Bronchial epithelial cell (primary cell): ENCODE data around the gene ELAVL4. TPM values are rescaled to one million over a fixed set of nuclear protein-coding genes. Genes with fewer than 3 reads are reported as not detected.

Experiments
- DNase-seq: peaks from one replicate; pipeline ENCODE4 v3.0.0-alpha.2; 2010; ENCODE audit warnings: low read depth
- FAIRE-seq: peaks from 2 replicates; lab custom pipeline; 2011; peaks lifted over from hg19 to GRCh38; lab: Jason Lieb, UNC
- H3K27me3 ChIP-seq: 2 replicates; pipeline ENCODE4 v1.5.1; 2011; ENCODE audit warnings: low read length; ENCODE audit not compliant: control insufficient read depth, insufficient read depth
- H3K36me3 ChIP-seq: 2 replicates; pipeline ENCODE4 v1.5.1; 2011; ENCODE audit warnings: low read length; ENCODE audit not compliant: control insufficient read depth, insufficient read depth
- H3K4me3 ChIP-seq: 2 replicates; pipeline ENCODE4 v1.5.1; 2011; ENCODE audit warnings: mild to moderate bottlenecking, low read depth, low read length, control low read depth
- CTCF ChIP-seq: IDR thresholded peaks from 2 replicates; pipeline ENCODE4 v1.5.1; 2011; ENCODE audit warnings: mild to moderate bottlenecking, moderate library complexity, low read length, control low read depth, inconsistent platforms; ENCODE audit not compliant: insufficient read depth, severe bottlenecking
- total RNA-seq: library from RNA; depleted of rRNA; stranded (reverse); fragments of >200 nt; gene quantifications from 2 replicates; pipeline ENCODE4 v1.2.1, GENCODE V29; 2014

The ELAVL4 gene
- total RNA-seq, 1 donor from 2014 or later: not detected

- no peak for DNase-seq
Observed at GRCh38 chr1:50174101-50174500, 65.4 kb downstream of the ELAVL4 start.

GRCh38 chr1:50175719-50176639 is 67.3 kb downstream of the ELAVL4 start:
- Histone ChIP-seq H3K4me3 (no peak overlapping the region), H3K36me3 (no peaks in the 10 kb centered on the region), H3K27me3 (no peaks in the 10 kb centered on the region)
- no peak for TF ChIP-seq CTCF
- FAIRE-seq (no peak), DNase-seq (no peak)

More at GRCh38 chr1:50174101-50174500, 65.4 kb downstream of the ELAVL4 start:
- no peaks in the 10 kb centered on the region for H3K36me3 ChIP-seq
- no peak for TF ChIP-seq CTCF
- no peaks in the 10 kb centered on the region for H3K27me3 ChIP-seq
- FAIRE-seq: no peak
- H3K4me3 ChIP-seq: no peak overlapping the region

- no peak for TF ChIP-seq CTCF
- no peaks in the 10 kb centered on the region for H3K36me3 ChIP-seq
- H3K27me3 ChIP-seq: no peaks in the 10 kb centered on the region
- DNase-seq (no peak), FAIRE-seq (no peak)
- no peak overlapping the region for H3K4me3 ChIP-seq
Observed at GRCh38 chr1:50177994-50178393, 69.3 kb downstream of the ELAVL4 start.

GRCh38 chr1:50179639-50180038 is 70.9 kb downstream of the ELAVL4 start:
- Histone ChIP-seq H3K36me3 (no peaks in the 10 kb centered on the region), H3K4me3 (no peak overlapping the region), H3K27me3 (no peaks in the 10 kb centered on the region)
- FAIRE-seq (no peak), DNase-seq (no peak)
- TF ChIP-seq CTCF: no peak

- TF ChIP-seq CTCF: no peak
- Histone ChIP-seq H3K36me3 (no peaks in the 10 kb centered on the region), H3K4me3 (no peak overlapping the region), H3K27me3 (no peaks in the 10 kb centered on the region)
- no peak for DNase-seq
- no peak for FAIRE-seq
Observed at GRCh38 chr1:50180367-50180766, 71.6 kb downstream of the ELAVL4 start.
